ENCODE data around the gene NPC1.

NPC1 gene

DNA sequence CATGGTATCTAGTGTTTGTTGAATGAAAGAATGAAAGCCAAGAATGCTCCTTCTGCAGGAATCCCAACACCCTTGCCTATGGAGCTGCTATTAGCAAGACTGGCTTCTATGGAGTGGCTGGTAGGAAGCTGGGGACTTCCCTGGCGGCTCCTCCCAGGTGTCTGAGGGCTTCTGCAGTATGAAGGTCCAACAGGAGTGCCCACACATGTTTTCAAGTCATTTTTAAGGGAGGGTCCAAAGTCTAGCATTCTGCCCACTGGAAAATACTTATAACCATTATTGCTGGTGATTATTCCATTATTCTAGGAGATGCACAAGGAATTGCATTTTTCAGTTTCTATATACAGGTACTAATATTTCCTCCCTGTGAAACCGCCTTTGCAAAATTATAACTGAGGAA, 21.9 kb upstream of the NPC1 start:
- TF ChIP-seq, protein P1, sequence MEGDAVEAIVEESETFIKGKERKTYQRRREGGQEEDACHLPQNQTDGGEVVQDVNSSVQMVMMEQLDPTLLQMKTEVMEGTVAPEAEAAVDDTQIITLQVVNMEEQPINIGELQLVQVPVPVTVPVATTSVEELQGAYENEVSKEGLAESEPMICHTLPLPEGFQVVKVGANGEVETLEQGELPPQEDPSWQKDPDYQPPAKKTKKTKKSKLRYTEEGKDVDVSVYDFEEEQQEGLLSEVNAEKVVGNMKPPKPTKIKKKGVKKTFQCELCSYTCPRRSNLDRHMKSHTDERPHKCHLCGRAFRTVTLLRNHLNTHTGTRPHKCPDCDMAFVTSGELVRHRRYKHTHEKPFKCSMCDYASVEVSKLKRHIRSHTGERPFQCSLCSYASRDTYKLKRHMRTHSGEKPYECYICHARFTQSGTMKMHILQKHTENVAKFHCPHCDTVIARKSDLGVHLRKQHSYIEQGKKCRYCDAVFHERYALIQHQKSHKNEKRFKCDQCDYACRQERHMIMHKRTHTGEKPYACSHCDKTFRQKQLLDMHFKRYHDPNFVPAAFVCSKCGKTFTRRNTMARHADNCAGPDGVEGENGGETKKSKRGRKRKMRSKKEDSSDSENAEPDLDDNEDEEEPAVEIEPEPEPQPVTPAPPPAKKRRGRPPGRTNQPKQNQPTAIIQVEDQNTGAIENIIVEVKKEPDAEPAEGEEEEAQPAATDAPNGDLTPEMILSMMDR (IDR thresholded peaks at IDR 0.05; ENCODE audit: low read depth, low read length) = no peak
- H3K4me3 ChIP-seq (ENCODE audit: low read depth, low read length) = no peak overlapping the region

DNA sequence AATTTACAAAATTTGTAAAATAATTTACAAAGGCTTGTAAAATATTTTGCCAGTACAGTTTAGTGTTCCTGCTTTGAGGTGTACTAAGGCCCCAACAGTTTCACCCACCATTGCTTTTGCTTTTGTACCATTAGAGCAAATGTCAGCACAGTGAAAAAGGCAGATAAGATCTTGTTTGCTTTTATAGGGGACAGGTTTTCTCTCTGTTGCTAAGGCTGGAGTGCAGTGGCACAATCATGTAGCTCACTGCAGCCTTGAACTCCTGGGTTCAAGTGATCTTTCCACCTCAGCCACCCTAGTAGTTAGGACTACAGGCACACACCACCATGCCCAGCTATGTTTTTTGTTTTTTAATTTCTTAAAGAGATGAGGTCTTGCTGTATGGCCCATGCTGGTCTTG, 19.6 kb upstream of the NPC1 start:
- TF ChIP-seq, protein P1 (IDR thresholded peaks at IDR 0.05; ENCODE audit: low read depth, low read length) = no peak
- no peak overlapping the region for H3K4me3 ChIP-seq (ENCODE audit: low read depth, low read length)

GRCh38 chr18:23599809-23600208, 13.5 kb upstream of the NPC1 start:
- no peak overlapping the region for H3K4me3 ChIP-seq (ENCODE audit: low read depth, low read length)
- TF ChIP-seq, protein P1 (IDR thresholded peaks at IDR 0.05; ENCODE audit: low read depth, low read length) = no peak

DNA sequence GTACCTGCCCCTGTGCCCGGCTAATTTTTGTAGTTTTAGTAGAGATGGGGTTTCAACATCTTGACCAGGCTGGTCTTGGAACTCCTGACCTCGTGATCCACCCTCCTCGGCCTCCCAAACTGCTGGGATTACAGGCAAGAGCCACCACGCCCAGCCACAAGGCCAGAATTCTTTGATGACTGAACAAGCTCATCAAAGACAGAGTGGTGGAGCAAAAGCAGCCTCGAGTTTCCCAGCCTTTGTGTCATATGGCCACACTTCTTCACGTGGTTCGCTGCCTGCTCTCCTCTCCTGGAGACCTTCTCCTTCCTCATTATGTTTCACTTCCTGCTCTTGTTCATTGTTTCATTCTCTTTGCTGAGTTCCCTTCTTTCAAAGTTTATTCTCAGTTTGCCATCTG, 9.9 kb upstream of the NPC1 start:
- H3K4me3 ChIP-seq (ENCODE audit: low read depth, low read length) = no peak overlapping the region
- TF ChIP-seq, protein P1 (IDR thresholded peaks at IDR 0.05; ENCODE audit: low read depth, low read length) = no peak

DNA sequence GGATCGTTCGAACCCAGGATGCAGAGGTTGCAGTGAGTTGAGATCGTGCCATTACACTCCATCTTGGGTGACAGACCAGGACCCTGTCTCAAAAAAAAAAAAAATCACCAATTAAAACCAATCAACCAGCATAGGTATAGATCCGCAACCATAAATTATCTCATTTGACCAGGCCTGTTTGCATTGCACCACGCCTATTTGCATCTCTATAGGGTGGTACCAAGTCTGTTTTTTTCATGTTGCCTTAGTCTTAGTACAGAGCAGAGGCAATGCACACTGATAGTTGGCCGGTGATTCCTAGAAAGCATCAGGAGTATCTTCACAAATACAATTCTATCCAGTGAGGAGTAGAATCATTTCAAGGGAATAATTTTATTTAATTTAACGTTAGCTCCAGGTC, 9.3 kb upstream of the NPC1 start:
- TF ChIP-seq, protein P1 (IDR thresholded peaks at IDR 0.05; ENCODE audit: low read depth, low read length) = no peak

GRCh38 chr18:23593720-23594119, 7.4 kb upstream of the NPC1 start:
- H3K4me3 ChIP-seq (ENCODE audit: low read depth, low read length) = no peak overlapping the region
- TF ChIP-seq, protein P1 (IDR thresholded peaks at IDR 0.05; ENCODE audit: low read depth, low read length) = no peak

More for the DNA sequence above, 9.3 kb upstream of the NPC1 start:
- no peak overlapping the region for H3K4me3 ChIP-seq (ENCODE audit: low read depth, low read length)

- no peak overlapping the region for H3K4me3 ChIP-seq (ENCODE audit: low read depth, low read length)
- TF ChIP-seq, protein P1 (IDR thresholded peaks at IDR 0.05; ENCODE audit: low read depth, low read length) = no peak
Measured at GRCh38 chr18:23592911-23593310, 6.6 kb upstream of the NPC1 start.

Data from WI38 (cell line).